ENCODE results near the gene EPB41L1.
"Not testable (repeated sequence)": the region's sequence is repeated elsewhere in the genome, so short reads cannot be mapped to it uniquely, and the experiment has no call there.

- not testable (repeated sequence) for TF ChIP-seq CTCF (IDR thresholded peaks at IDR 0.05; ENCODE audit: low read depth, low read length); EZH2phosphoT487 (IDR thresholded peaks at IDR 0.05; ENCODE audit: low read depth)
These were observed 17.2 kb upstream of the EPB41L1 start for GRCh38 chr20:36137313-36137712.

Measured in OCI-LY3 (cell line).